Measurements from ENCODE around the gene IL1A. TPM values are rescaled to one million over a fixed set of nuclear protein-coding genes. Genes with fewer than 3 reads are reported as not detected.

IL1A gene
- total RNA-seq, 1 experiment from 2014 or later, result 0.10 TPM

DNA sequence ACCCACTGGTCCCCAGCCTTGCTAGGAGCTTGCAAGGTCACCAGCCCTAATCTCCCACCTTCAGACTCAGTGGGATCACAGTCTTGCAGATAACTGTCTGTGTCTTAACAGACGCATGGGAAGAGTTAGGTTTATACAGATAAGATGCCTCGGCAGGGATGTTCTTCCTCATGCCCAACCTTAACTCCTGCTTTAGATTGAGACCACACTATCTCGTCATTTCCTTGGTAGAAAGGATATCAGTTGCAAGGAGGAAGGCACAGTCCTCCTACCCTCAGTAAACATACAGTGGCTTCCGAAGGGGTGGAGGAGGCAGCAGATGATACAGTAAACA is 56.3 kb downstream of the IL1A start:
- H3K27ac ChIP-seq (ENCODE audit: low read depth, low read length), result no peak overlapping the region

GRCh38 chr2:112727276-112728028 is 56.8 kb downstream of the IL1A start:
- CTCF ChIA-PET, result interaction anchor here (0.8 to 4.6 kb wide), 17 partner anchors 10 to 247 kb away, joined by 3 to 100 read pairs (median 4); partner anchors contain the start of gene CHCHD5
- BruUV-seq (replicated peaks), result no TSS peak
- RAD21 ChIA-PET (ENCODE audit: low non-redundant PET in 1 of 2, low total read pairs in 2 of 2, uncharacterized antibody in 2 of 2, unreplicated experiment in 2 of 2), result interaction anchor here (1.1 to 3.2 kb wide), 9 partner anchors 82 to 214 kb away, joined by 3 to 35 read pairs (median 4); partner anchors contain the start of gene CHCHD5 (in 1 of the 2)
- Histone ChIP-seq H3K9me3 (ENCODE audit: control insufficient read depth in 1 of 2, insufficient read depth in 1 of 2, low read depth in 1 of 2, low read length in 2 of 2) (no peaks in the 10 kb centered on the region), H4K20me1 (ENCODE audit: insufficient read depth) (no peaks in the 10 kb centered on the region), H3K36me3 (ENCODE audit: control insufficient read depth in 1 of 2, insufficient read depth in 2 of 2, low read length in 2 of 2) (no peaks in the 10 kb centered on the region), H3K4me2 (ENCODE audit: low read length) (peak overlapping the region; percentile 65; the same call in 1 of the 2 replicates), H3K4me1 (ENCODE audit: control insufficient read depth in 1 of 2, insufficient read depth in 2 of 2, low read length in 2 of 2) (peaks cover 13 to 29% of the 10 kb centered on the region in 2 experiments), H3K9me2 (ENCODE audit: insufficient read depth) (no peaks in the 10 kb centered on the region), H2AFZ (ENCODE audit: low read depth, low read length, poor library complexity, severe bottlenecking) (no peak overlapping the region), H3K27ac (ENCODE audit: low read depth, low read length) (no peak overlapping the region), H3K4me3 (replicated peaks in 1 of 2; ENCODE audit: low read depth in 1 of 2, low read length in 2 of 2) (no peak overlapping the region), H3K9ac (ENCODE audit: low read length) (no peak overlapping the region; the same call in 1 of the 2 replicates), H3K27me3 (ENCODE audit: insufficient read depth, low read length) (no peaks in the 10 kb centered on the region), H3K79me2 (ENCODE audit: insufficient read depth, low read length) (no peaks in the 10 kb centered on the region)
- DNase-seq (ENCODE audit: low read depth, low spot score) (no peak), ATAC-seq (no peak)
- POLR2A ChIA-PET, result interaction anchor here (1.2 to 3.5 kb wide), 3 partner anchors 9 to 127 kb away, joined by 4 to 22 read pairs (median 8); no protein-coding TSS in a partner anchor
- TF ChIP-seq ZFX (IDR thresholded peaks at IDR 0.05) (no peak), JUND (IDR thresholded peaks at IDR 0.05) (no peak), YY1 (IDR thresholded peaks at IDR 0.05; ENCODE audit: extremely low read depth, insufficient replicate concordance, low read depth, low read length) (no peak), ELF1 (IDR thresholded peaks at IDR 0.05; ENCODE audit: borderline replicate concordance, low read depth) (no peak), TCF7L2 (IDR thresholded peaks at IDR 0.05; ENCODE audit: borderline replicate concordance, extremely low read depth, insufficient read depth, insufficient read length) (no peak), SRF (IDR thresholded peaks at IDR 0.05; ENCODE audit: low read depth) (no peak), MAX (IDR thresholded peaks at IDR 0.05) (no peak), SIN3A (IDR thresholded peaks at IDR 0.05; ENCODE audit: low read depth) (no peak), RAD21 (IDR thresholded peaks at IDR 0.05; ENCODE audit: low read depth) (no peak)
- TF ChIP-seq, protein P1, sequence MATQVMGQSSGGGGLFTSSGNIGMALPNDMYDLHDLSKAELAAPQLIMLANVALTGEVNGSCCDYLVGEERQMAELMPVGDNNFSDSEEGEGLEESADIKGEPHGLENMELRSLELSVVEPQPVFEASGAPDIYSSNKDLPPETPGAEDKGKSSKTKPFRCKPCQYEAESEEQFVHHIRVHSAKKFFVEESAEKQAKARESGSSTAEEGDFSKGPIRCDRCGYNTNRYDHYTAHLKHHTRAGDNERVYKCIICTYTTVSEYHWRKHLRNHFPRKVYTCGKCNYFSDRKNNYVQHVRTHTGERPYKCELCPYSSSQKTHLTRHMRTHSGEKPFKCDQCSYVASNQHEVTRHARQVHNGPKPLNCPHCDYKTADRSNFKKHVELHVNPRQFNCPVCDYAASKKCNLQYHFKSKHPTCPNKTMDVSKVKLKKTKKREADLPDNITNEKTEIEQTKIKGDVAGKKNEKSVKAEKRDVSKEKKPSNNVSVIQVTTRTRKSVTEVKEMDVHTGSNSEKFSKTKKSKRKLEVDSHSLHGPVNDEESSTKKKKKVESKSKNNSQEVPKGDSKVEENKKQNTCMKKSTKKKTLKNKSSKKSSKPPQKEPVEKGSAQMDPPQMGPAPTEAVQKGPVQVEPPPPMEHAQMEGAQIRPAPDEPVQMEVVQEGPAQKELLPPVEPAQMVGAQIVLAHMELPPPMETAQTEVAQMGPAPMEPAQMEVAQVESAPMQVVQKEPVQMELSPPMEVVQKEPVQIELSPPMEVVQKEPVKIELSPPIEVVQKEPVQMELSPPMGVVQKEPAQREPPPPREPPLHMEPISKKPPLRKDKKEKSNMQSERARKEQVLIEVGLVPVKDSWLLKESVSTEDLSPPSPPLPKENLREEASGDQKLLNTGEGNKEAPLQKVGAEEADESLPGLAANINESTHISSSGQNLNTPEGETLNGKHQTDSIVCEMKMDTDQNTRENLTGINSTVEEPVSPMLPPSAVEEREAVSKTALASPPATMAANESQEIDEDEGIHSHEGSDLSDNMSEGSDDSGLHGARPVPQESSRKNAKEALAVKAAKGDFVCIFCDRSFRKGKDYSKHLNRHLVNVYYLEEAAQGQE (IDR thresholded peaks at IDR 0.05; ENCODE audit: low read depth), result no peak
- intact Hi-C loops (cut with micrococcal nuclease), result loop anchor here (5.0 kb wide), 3 partner anchors 145 to 840 kb away; partner anchors contain the start of genes CHCHD5 and TTL

More for the DNA sequence above, 56.3 kb downstream of the IL1A start:
- ATAC-seq (no peak), DNase-seq (ENCODE audit: low read depth, low spot score) (no peak)
- no peak overlapping the region for H3K4me2 ChIP-seq (ENCODE audit: low read length)
- intact Hi-C loops (cut with micrococcal nuclease), result loop anchor here (5.0 kb wide), 3 partner anchors 146 to 841 kb away; partner anchors contain the start of genes CHCHD5 and TTL
- H3K9ac ChIP-seq (ENCODE audit: low read length), result no peak overlapping the region
- H3K36me3 ChIP-seq (ENCODE audit: control insufficient read depth in 1 of 2, insufficient read depth in 2 of 2, low read length in 2 of 2), result no peaks in the 10 kb centered on the region
- CTCF ChIA-PET, result interaction anchor here (0.8 to 4.6 kb wide), 6 partner anchors 21 to 247 kb away, joined by 3 to 41 read pairs (median 4); partner anchors contain the start of gene CHCHD5
- POLR2A ChIA-PET, result no interaction called here
- TF ChIP-seq EZH2phosphoT487 (IDR thresholded peaks at IDR 0.05; ENCODE audit: borderline replicate concordance) (no peak), SP1 (IDR thresholded peaks at IDR 0.05; ENCODE audit: low read depth) (no peak), EZH2 (IDR thresholded peaks at IDR 0.05) (no peak), TCF7L2 (IDR thresholded peaks at IDR 0.05; ENCODE audit: borderline replicate concordance, extremely low read depth, insufficient read depth, insufficient read length) (no peak), SIN3A (IDR thresholded peaks at IDR 0.05; ENCODE audit: low read depth) (no peak), JUND (IDR thresholded peaks at IDR 0.05) (no peak)
- peaks cover 13 to 29% of the 10 kb centered on the region in 2 experiments for H3K4me1 ChIP-seq (ENCODE audit: control insufficient read depth in 1 of 2, insufficient read depth in 2 of 2, low read length in 2 of 2)
- H3K9me2 ChIP-seq (ENCODE audit: insufficient read depth), result no peaks in the 10 kb centered on the region
- H3K9me3 ChIP-seq (ENCODE audit: control insufficient read depth in 1 of 2, insufficient read depth in 1 of 2, low read depth in 1 of 2, low read length in 2 of 2), result no peaks in the 10 kb centered on the region
- no peak overlapping the region for H3K4me3 ChIP-seq (replicated peaks in 1 of 2; ENCODE audit: low read depth in 1 of 2, low read length in 2 of 2)
- H4K20me1 ChIP-seq (ENCODE audit: insufficient read depth), result no peaks in the 10 kb centered on the region
- no peaks in the 10 kb centered on the region for H3K79me2 ChIP-seq (ENCODE audit: insufficient read depth, low read length)
- no peaks in the 10 kb centered on the region for H3K27me3 ChIP-seq (ENCODE audit: insufficient read depth, low read length)
- H2AFZ ChIP-seq (ENCODE audit: low read depth, low read length, poor library complexity, severe bottlenecking), result no peak overlapping the region
- no TSS peak for BruUV-seq (replicated peaks)
- RAD21 ChIA-PET (ENCODE audit: low non-redundant PET in 1 of 2, low total read pairs in 2 of 2, uncharacterized antibody in 2 of 2, unreplicated experiment in 2 of 2), result no interaction called here

Measured in HCT116 (cell line).